GM12878 (cell line): Measurements from ENCODE around the gene HIP1. TPM values are rescaled to one million over a fixed set of nuclear protein-coding genes. Genes with fewer than 3 reads are reported as not detected.

Experiments used
- ATAC-seq: fragments of 200-7000 bp; cut with Tn5 transposase; 3 replicates; pipeline ENCODE4 v1.9.1; 2020; ENCODE audit warnings: mild to moderate bottlenecking, moderate library complexity
- BruUV-seq: library from RNA; stranded (reverse); fragments of 400-500 nt; replicated peaks from 2 replicates; lab custom pipeline; 2021; lab: Mats Ljungman, UMichigan
- CTCF ChIA-PET: fragments of 300-600 bp; sonication (Branson Sonifier 250); formaldehyde crosslinking; extraction: SDS; loops from one replicate; lab custom pipeline; 2021; ENCODE audit warnings: inconsistent platforms; lab: Yijun Ruan, JAX
- POLR2A ChIA-PET: fragments of 350-600 bp; formaldehyde crosslinking; extraction: SDS; loops from one replicate; lab custom pipeline; 2021; ENCODE audit warnings: inconsistent platforms; lab: Charles Lee
- RAD21 ChIA-PET: fragments of 300-600 bp; sonication (Branson Sonifier 250); formaldehyde crosslinking; loops from one replicate; lab custom pipeline; 2023; ENCODE audit warnings: antibody characterized with exemption; ENCODE audit not compliant: unreplicated experiment; lab: Charles Lee
- SMC1A ChIA-PET: fragments of 300-600 bp; sonication (Branson Sonifier 250); formaldehyde crosslinking; loops from one replicate; lab custom pipeline; 2023; ENCODE audit not compliant: unreplicated experiment, uncharacterized antibody; lab: Charles Lee
- DNase-seq: peaks from one replicate; pipeline ENCODE4 v3.0.0-alpha.2; 2011; ENCODE audit warnings: low read depth, low spot score
- FAIRE-seq: peaks from 3 replicates; lab custom pipeline; 2011; peaks lifted over from hg19 to GRCh38; lab: Jason Lieb, UNC
- H2AFZ ChIP-seq: 2 replicates; pipeline ENCODE4 v1.6.0; 2011; ENCODE audit warnings: low read depth, low read length, control low read depth; ENCODE audit not compliant: control insufficient read depth
- H3K27ac ChIP-seq: 2 replicates; pipeline ENCODE4 v1.5.1; 2011; ENCODE audit warnings: control low read depth; ENCODE audit not compliant: control insufficient read depth, insufficient read depth
- H3K27me3 ChIP-seq, 2 experiments: replicated peaks in 1 of 2; 2 replicates each; pipeline versions ENCODE4 v1.6.0 to v1.6.1; 2011; ENCODE audit warnings: low read length in 1 of 2; ENCODE audit not compliant: control insufficient read depth in 2 of 2, insufficient read depth in 2 of 2
- H3K36me3 ChIP-seq, 2 experiments: 2 replicates each; pipeline ENCODE4 v1.5.1; 2011; ENCODE audit warnings: low read length in 1 of 2; ENCODE audit not compliant: control insufficient read depth in 2 of 2, insufficient read depth in 2 of 2
- H3K4me1 ChIP-seq: 2 replicates; pipeline ENCODE4 v1.6.1; 2011; ENCODE audit warnings: mild to moderate bottlenecking, low read length, moderate library complexity, mixed read lengths; ENCODE audit not compliant: control insufficient read depth, insufficient read depth
- H3K4me2 ChIP-seq: 2 replicates; pipeline ENCODE4 v1.6.0; 2011; ENCODE audit warnings: control low read depth; ENCODE audit not compliant: control insufficient read depth, insufficient read depth
- H3K4me3 ChIP-seq: fragments of 200-600 bp; sonication (generic); 2 replicates; pipeline ENCODE4 v1.5.1; 2016
- H3K79me2 ChIP-seq: 2 replicates; pipeline ENCODE4 v1.6.0; 2011; ENCODE audit warnings: low read length; ENCODE audit not compliant: control insufficient read depth, insufficient read depth
- H3K9ac ChIP-seq: 2 replicates; pipeline ENCODE4 v1.8.0; 2011; ENCODE audit warnings: low read length, control low read depth, mixed read lengths; ENCODE audit not compliant: control insufficient read depth, insufficient read depth
- H3K9me3 ChIP-seq: replicated peaks from 3 replicates; pipeline ENCODE4 v1.5.1; 2011; ENCODE audit warnings: mild to moderate bottlenecking, low read length; ENCODE audit not compliant: control insufficient read depth, insufficient read depth
- H4K20me1 ChIP-seq: 2 replicates; pipeline ENCODE4 v1.6.0; 2011; ENCODE audit not compliant: control insufficient read depth, insufficient read depth
- ATF2 ChIP-seq: IDR thresholded peaks from 2 replicates; pipeline ENCODE4 v1.6.1; 2012; ENCODE audit warnings: low read length, inconsistent platforms
- CBX5 ChIP-seq: sonication (generic); IDR thresholded peaks from 2 replicates; pipeline ENCODE4 v1.6.1; 2016; ENCODE audit warnings: low read depth, moderate library complexity, mild to moderate bottlenecking, inconsistent platforms
- ESRRA ChIP-seq: IDR thresholded peaks from 2 replicates; pipeline ENCODE4 v1.6.1; 2012; ENCODE audit warnings: mild to moderate bottlenecking, low read length, improper control_type of control experiment
- GABPA ChIP-seq: IDR thresholded peaks from 2 replicates; pipeline ENCODE4 v1.6.1; 2014; ENCODE audit warnings: antibody characterized with exemption, low read depth, mild to moderate bottlenecking, inconsistent platforms
- HSF1 ChIP-seq: fragments of 150-350 bp; IDR thresholded peaks from 2 replicates; pipeline ENCODE4 v1.6.1; 2014; ENCODE audit warnings: mild to moderate bottlenecking, low read depth, low read length
- IRF5 ChIP-seq: fragments of 450-650 bp; IDR thresholded peaks from 2 replicates; pipeline ENCODE4 v1.6.1; 2017; ENCODE audit warnings: borderline replicate concordance
- MEF2A ChIP-seq: IDR thresholded peaks from 2 replicates; pipeline ENCODE4 v1.6.1; 2011; ENCODE audit warnings: low read depth, mild to moderate bottlenecking, low read length, moderate library complexity; ENCODE audit not compliant: insufficient read depth
- NR2C1 ChIP-seq: fragments of 450-650 bp; IDR thresholded peaks from 2 replicates; pipeline ENCODE4 v1.6.1; 2017; ENCODE audit warnings: antibody characterized with exemption, mild to moderate bottlenecking, moderate library complexity
- POLR2AphosphoS5 ChIP-seq: IDR thresholded peaks from 2 replicates; pipeline ENCODE4 v1.6.1; 2011; ENCODE audit warnings: mild to moderate bottlenecking, low read length, inconsistent platforms
- RFX5 ChIP-seq: IDR thresholded peaks from 2 replicates; pipeline ENCODE4 v1.6.1; 2011; ENCODE audit warnings: low read depth, low read length, improper control_type of control experiment
- TBL1XR1 ChIP-seq: IDR thresholded peaks from 2 replicates; pipeline ENCODE4 v1.6.1; 2012; ENCODE audit warnings: low read depth, low read length, improper control_type of control experiment
- TCF7 ChIP-seq: IDR thresholded peaks from 2 replicates; pipeline ENCODE4 v1.6.1; 2014; ENCODE audit warnings: antibody characterized with exemption, borderline replicate concordance
- USF1 ChIP-seq: IDR thresholded peaks from 2 replicates; pipeline ENCODE4 v1.6.1; 2011; ENCODE audit warnings: borderline replicate concordance, low read depth, mild to moderate bottlenecking, moderate library complexity, mixed read lengths, low read length; ENCODE audit not compliant: insufficient read depth; ENCODE audit errors: extremely low read length
- ZBTB4 ChIP-seq: fragments of 450-650 bp; formaldehyde crosslinking; IDR thresholded peaks from 2 replicates; pipeline ENCODE4 v1.4.0; 2022; ENCODE audit warnings: mild to moderate bottlenecking, moderate library complexity
- in situ Hi-C: fragments of 300-500 bp; cut with MboI; formaldehyde crosslinking; loops from 9 replicates; pipeline ENCODE4 v1.14.3; 2018; ENCODE audit warnings: mixed read lengths
- intact Hi-C: fragments of 100-400 bp; cut with micrococcal nuclease; formaldehyde crosslinking; loops from one replicate; pipeline ENCODE4 v1.14.2; 2022; ENCODE audit not compliant: unreplicated experiment
- polyA plus RNA-seq, 11 experiments: library from polyadenylated mRNA; depleted of rRNA in 4 of 11; unstranded in 6 of 11; stranded (reverse) in 5 of 11; fragments of >200 nt; fragmentation: Nextera tagmentation in 4 of 11; fragmentation: Illumina TruSeq in 1 of 11; extraction: Ambion mirVana in 4 of 11; extraction: Trizol in 1 of 11; gene quantifications; 1 replicate in 1 of 11; 2 replicates in 10 of 11; pipeline versions ENCODE4 v1.2.1 to v1.2.3, GENCODE V29; 2011 to 2016; ENCODE audit warnings: inconsistent platforms in 2 of 11, missing spikeins in 2 of 11, low read depth in 1 of 11
- total RNA-seq, 4 experiments: library from RNA; depleted of rRNA in 3 of 4; stranded (reverse); fragments of >200 nt in 3 of 4; fragmentation: Illumina TruSeq in 1 of 4; extraction: Trizol in 1 of 4; gene quantifications; 2 replicates each; pipeline versions ENCODE4 v1.2.1 to v1.2.3, GENCODE V29; 2013 to 2021

HIP1 gene
- total and polyA plus RNA-seq, 10 of the 15 experiments (the other 5 are each of a cell fraction or from before 2014, with no cell fraction given) = 1.2 to 9.7 (median 3.2) TPM

- TF ChIP-seq USF1 = no peak
- TF ChIP-seq POLR2AphosphoS5 = no peak
- no peak for TF ChIP-seq IRF5
- no peak for TF ChIP-seq HSF1
- TF ChIP-seq ESRRA = no peak
Observed at GRCh38 chr7:75687246-75688088, 51.3 kb downstream of the HIP1 start (continued).

GRCh38 chr7:75686551-75686950, 52.2 kb downstream of the HIP1 start:
- in situ Hi-C loops = no loop called here
- intact Hi-C loops = no loop called here
- H3K4me3 ChIP-seq = no peak overlapping the region
- FAIRE-seq = no peak
- ChIA-PET RAD21 (no interaction called here), CTCF (interaction anchor here (1.7 kb wide), 1 partner anchor 76 kb away, joined by 4 read pairs; no protein-coding TSS in a partner anchor), SMC1A (no interaction called here), POLR2A (interaction anchor here (1.1 kb wide), 1 partner anchor 9 kb away, joined by 3 read pairs; no protein-coding TSS in a partner anchor)
- H3K79me2 ChIP-seq = no peaks in the 10 kb centered on the region
- no peaks in the 10 kb centered on the region for H3K36me3 ChIP-seq
- DNase-seq = no peak
- no peak overlapping the region for H3K9ac ChIP-seq
- H3K4me1 ChIP-seq = peaks cover 14% of the 10 kb centered on the region
- ATAC-seq = no peak
- no peaks in the 10 kb centered on the region for H4K20me1 ChIP-seq
- no TSS peak for BruUV-seq
- no peaks in the 10 kb centered on the region for H3K27me3 ChIP-seq
- H3K27ac ChIP-seq = no peak overlapping the region
- H2AFZ ChIP-seq = no peak overlapping the region
- H3K4me2 ChIP-seq = no peak overlapping the region
- H3K9me3 ChIP-seq = no peaks in the 10 kb centered on the region
- no peak for TF ChIP-seq MEF2A
- TF ChIP-seq RFX5 = no peak
- TF ChIP-seq NR2C1 = no peak
- no peak for TF ChIP-seq TBL1XR1
- no peak for TF ChIP-seq ATF2
- TF ChIP-seq TCF7 = no peak
- no peak for TF ChIP-seq ZBTB4 (CRISPR knock-in tag)
- no peak for TF ChIP-seq CBX5
- TF ChIP-seq GABPA = no peak
